ENCODE results near the gene MN1.
"Not testable (repeated sequence)": the region's sequence is repeated elsewhere in the genome, so short reads cannot be mapped to it uniquely, and the experiment has no call there.

The MN1 gene

DNA sequence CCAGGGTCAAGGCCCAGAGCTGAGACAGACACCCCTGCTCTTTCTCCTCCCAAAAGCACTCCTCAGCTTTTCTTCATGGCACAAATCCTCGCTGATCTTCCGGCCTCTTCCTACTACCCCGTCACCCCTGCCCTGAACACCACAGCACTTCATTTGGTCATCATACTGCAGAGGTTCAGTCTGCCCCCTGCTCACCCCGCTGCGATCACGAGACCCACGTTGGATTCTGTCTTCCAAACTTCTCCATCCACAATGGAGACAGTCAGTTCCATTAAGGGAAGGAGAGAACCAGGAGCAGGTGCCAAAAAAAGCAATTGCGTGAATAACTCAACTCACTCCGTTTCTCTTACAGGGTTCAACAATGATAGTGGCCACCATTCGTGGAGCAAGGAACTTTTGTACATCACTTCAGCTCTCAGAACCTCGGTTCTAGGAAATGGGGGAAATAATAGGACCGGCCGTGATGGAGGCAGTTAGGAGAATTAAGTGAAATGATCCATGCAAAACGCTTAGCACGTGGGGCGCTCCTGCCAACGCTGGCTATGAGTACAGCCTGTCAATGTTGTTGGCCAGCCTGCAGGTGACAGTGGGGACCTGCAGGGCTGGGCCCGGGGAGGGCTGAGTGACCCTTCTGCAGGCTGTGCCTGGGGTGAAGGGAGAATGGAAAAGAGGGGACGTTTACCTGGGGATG lies 45.9 kb downstream of the MN1 start:
- no peak for DNase-seq

DNA sequence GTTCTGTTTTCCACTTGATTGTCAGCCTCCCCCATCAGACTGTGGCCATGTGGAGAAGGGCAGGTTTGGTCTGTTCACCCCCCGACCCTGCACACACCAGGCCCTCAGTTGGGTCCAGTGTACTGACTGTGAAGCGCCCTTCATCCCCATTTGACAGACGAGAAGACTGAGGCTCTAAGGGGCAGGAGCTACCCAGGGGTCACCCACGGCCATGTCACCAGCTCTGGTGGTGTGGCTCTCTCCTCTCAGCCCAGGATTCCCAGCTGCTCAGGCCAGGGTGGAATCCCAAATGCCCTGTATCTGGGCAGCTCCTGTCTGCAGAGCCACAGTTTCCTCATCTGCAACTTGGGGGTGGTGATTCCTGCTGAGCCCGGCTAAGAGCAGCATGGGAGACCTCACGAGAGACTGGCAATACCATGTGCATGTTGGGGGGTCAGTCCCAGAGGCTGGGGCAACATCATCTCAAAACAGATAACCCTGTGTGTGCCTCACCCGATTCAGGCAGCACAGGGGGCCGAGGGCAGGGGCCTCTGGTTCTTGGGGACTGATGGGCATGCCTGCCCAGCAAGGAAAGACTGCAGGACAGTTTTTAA lies 46.6 kb downstream of the MN1 start:
- no peak for DNase-seq

DNA sequence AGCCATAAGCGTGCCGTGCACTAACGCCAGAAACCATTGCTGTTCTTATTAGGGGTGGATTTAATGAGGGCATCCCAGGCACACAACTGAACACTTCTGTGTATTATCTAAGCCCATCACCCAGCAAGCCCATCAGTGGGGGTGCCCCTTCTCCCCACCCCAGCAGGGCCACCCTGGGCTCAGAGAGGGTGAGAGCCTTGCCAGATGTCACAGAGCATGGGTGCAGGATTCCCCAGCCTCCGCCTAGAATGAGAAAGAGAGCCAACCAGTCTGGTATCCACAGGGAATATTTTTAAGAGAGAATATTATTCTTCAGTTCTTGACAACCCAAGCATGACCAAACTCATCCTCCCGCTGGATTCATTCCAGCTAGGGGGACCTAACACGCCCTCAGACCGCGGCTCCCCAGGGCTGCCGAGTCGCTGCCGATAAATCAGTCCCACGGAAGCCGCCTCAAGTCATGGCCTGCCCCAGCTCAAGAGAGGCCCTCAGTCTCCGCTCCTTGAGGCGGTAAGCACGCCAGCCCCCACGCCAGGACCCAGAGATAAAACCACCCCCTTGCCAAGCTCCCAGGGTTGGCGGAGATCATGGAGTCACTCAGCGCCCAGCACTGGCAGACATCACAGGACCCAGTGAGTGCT lies 47.2 kb downstream of the MN1 start:
- DNase-seq: peak; percentile 87

DNA sequence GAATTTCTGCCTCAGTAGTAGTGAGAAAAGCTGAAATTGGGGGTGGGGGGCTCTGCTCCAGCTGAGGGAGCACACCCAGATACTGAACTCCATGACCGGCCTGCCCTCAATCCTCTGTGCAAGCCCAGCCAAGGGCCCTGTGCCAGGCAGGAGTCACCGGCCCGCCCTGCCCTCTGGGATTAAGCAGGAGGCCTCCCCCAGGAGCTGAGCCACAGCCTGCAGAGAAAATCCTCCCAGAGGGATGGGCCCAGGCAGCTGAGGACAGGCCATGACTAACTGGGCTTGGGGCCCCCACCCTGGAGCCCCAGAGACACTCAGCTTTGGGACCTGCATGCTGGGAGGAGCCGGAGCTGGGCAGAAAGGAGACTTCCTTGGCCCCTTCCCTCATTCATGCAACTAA lies 48.8 kb downstream of the MN1 start:
- no peak for DNase-seq

DNA sequence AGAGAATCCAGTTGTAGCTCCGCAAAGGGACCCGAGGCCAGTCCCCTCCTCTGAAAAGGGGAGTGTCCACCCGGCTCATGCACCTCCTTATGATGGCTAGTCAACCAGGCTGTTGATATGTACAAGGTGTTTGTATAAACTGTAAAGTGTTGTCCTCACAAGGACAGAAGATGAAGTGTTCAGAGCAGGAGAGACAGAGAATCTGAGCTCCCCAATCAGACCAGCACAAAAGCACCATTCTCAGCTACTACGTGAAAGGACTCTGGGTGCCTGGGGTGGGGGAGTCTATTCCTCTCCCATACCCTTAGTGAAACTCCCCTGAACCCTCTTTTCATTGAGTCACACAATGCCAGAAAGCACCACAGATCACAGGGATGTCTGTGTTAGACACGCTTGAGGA lies 49.4 kb downstream of the MN1 start:
- no peak for DNase-seq

DNA sequence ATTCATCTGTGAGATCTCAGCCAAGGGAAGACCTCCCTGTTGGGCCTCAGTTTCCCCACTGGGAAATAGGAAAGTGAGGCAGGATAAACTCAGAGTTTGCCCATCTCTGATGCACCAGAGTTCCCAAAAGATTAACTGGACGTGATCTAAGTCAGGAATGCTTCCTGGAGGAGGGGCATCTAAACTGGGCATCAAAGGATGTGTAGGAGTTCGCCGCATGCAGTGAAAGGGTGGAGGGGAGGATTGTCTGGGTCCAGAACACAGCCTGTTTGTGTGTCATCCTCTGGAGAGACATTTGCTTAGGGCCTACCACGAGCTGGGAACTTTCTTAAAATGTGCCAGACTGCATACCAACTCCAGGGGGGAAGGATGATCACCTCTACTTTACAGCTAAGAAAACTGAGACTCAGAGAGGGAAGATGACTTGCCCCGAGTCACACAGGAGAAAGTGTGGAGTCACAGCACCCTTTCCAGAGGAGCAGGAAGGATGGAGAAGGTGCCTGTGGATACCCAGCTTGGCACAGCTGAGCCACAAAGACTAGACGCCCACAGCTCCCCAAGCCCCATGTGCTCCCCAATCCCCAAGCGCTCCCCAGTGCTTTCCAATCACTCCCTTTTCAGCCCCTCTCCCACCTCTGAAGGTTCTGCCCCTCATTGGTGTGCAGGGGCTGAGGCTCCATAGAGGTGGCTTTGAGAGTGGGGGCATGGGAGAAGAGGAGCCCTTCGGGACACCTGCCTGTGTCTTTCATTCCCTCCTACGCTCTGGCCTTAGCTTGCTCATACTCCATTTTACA lies 50.1 kb downstream of the MN1 start:
- no peak for DNase-seq

DNA sequence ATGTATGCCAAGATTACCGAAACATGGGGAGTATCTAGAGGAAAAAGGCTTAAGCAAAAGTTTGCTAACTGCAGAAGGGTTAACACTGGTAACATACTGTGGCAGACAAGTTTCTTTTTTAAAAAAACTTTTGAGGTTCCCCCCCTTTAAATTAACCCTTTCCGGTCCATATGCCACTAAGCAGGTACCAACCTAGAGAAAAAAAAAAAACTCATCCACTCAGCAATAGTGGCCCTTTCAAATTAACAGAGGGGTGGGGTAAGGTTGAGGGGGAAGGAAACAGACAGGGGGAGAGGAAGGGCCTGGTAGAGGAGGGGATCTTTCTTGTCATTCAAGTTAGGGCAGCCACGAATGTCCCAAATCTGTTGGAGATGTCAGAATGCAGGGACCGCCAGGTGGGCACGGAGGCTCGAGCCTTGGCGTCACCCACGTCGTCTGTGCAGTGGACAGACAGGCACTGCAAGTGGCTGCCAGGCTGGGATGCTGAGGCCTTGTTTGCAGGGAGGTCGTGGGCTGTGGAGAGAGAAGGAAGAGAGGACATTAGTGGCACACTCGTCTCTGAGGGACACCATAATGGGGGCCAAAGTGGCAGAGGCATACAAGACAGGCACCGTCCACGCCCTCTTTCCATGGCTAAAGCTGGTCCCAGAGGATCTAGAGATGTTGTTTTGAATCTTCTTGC lies 50.8 kb downstream of the MN1 start:
- no peak for DNase-seq

DNA sequence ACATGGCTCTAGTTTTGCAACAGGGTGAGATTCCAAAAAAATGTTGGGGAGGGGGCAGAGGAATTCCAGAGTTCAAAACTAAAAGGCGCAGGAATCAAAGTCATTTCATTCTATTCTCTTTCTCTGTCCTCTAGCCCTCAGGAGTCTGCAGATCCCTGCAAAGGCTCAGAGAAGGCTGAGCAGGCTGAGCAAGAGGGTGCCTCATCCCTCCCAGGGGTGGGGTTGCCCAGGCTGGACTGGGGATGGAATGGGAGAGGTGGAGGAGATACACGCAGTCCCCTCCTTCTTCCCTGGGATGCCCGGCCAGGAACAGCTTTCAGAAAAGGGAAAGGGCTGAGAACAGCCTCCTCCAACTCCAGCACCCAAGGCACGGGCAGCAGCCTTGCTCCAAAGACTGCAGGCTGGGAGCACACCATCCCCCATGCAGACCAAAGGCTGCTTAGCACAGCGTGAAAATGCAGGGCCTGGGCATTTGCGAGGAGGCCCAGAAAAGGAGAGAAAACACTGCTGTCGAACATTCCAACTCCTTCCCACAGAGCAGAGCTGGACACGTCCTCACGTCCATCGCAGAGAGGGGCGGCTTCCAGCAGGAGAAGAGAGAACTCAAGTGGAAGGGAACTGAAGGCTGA lies 51.8 kb downstream of the MN1 start:
- DNase-seq: no peak

DNA sequence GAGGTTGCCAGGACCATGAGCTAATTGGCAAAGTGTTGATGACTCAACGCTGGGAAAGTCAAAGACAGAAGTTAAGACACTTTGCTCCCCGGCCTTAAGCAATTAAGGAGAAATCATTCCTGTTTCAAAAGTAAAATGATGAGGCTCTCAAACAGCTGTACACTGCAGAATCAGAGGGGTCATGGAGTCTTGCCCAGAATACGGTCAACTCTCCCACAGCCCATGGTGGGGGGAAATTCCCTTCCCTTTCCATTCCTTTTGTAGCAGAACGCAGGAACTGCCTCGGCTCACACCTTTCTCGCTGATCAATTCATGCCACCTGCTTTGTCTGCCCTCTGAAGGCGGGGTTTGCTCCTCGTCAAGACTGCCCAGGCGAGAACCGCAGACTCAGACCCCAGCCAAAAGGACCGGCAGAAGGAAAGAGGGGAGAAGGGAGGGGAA lies 52.8 kb downstream of the MN1 start:
- DNase-seq: no peak

DNA sequence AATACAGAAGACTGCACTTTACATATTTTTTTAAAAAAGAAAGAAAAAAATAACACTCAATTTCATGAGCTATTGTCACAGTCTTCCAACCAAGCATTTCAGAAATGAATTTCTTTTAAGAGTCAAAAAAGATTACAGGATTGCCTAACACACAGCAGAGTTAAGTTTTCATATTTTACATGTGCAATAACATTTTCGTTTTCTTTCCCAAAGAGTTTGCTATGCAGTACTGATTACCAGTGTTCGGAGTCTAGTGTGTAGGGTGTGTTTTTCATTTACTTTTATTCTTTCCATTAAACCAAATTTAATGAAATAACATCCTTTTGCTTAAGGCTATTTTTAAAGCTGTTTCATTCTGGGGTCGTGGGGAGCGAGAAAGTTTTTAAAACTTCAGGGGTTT lies 53.2 kb downstream of the MN1 start:
- DNase-seq: no peak

DNA sequence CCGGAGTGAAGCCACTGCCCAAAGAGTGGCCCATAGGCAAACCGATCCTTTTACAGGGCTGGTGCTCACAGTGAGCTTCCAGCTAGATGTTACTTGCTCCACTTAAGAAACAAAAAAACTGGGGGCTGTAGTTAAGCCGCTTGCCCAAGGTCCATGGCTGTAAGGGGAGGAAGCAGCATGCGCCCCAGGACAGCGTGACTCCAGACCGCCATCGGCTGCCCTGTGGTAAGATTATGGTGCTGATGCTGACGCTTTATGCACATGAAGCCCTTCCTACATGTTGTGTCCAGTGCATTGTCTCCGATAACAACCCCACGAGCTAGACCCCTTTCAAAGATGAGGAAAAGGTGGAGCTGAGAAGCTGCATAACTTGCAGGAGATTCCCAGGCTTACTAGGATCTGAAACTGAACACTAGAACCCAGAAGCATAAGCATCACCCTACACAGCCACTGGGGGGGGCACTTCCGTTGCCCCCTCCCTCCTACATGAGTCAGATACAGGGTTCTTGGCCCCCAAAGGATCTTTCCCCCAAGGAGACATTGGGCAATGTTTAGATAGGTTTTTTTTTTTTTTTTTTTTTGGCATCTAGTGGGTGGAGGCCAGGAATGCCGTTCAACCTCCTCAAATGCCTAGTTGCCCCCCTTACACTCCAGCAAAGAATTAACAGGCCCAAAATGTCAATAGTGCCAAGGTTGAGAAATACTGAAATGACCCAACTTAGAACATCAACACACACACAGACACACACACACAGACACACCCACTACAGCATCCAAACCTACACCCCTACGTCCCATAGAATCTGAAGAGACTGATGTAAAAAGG lies 53.9 kb downstream of the MN1 start:
- DNase-seq: no peak

DNA sequence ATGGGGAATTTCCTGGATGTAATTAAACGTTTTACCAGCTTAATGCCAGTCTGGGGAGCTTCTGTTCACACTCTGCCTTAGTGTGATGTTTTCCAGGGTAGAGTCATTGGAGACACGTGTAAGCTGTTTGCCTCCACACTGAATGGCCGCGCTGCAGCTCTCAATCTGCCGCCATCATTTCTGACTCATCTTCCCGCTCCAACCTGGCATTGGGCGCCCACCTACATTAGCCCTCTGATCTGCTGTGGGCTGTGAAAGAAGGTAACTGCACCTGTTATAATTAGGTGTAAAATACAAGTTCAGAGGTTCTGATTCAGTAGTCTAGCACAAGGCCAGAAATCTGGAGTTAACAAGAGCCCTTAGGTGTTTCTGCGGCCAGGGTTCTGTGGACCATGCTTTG lies 54.6 kb downstream of the MN1 start:
- no peak for DNase-seq

DNA sequence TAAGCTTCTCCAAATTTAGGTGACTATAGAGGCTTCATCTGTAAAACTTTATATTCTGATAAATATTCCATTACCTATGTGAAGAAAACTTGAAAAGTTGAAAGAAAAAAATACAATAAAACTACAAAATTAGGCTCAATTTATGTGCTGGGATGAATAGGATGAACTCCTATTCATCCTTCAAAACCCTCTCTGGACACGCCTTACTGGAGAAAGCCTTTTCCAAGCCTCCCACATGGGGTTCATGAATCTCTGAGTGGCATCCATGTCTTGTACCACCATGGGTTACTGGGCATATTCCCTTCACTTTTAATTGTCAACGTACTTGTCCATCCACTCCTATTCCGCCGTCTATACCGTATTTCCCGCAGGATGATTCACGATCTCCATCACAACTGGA lies 55.7 kb downstream of the MN1 start:
- DNase-seq: no peak

DNA sequence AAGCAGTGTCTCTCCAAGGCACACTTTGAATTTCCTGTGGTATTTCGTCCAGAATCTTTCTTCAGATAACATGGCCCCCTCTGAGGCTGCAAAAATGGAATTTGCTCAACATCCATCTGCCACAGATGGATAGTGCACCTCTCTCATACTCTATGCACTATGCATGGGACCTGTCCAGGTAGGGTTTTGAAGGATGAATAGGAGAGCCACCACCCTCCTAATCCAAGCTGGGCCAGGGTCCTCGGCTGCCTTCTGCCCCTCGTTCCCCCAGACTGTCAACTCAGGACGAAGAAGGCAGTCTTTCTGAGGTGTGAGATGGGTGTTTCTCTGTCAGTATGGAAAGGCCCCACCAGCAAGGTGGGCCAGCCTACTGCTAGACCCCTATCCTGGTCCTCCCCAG lies 56.4 kb downstream of the MN1 start:
- DNase-seq: no peak

DNA sequence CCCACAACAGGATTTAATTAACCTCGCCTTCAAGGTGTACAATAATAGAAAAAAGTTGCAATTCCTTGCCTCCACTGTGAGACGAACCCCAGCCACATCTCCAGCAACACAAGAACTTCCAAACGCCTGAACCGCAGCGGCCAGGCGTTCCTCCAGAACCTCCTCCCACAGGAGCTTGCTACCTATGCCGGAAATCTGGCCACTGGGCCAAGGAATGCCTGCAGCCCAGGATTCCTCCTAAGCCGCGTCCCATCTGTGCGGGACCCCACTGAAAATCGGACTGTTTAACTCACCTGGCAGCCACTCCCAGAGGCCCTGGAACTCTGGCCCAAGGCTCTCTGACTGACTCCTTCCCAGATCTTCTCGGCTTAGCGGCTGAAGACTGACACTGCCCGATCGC lies 57.5 kb downstream of the MN1 start:
- not testable (repeated sequence) for DNase-seq

DNA sequence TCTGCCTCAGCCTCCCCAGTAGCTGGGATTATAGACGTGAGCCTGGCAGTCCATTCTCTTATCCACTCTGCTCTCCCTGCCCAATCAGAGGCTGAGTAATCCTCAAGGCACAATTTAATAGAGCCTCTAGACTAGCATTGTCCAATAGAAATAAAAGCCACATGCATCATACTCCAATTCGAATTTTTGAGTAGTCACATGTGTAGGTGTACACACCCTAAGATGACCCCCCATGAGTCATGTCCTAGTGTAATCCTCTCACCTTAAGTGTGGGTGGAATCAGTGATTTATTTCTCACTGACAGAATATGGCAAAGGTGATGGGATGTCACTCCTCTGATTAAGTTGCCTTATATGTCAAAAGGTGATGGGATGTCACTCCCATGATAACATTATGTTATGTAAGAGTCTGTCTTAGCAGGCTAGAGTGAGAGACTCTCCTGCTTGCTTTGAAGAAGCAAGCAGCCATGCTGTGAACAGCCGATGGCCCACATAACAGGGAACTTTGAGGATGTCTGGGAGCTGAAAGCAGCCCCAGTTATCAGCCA lies 61.3 kb downstream of the MN1 start:
- no peak for DNase-seq

DNA sequence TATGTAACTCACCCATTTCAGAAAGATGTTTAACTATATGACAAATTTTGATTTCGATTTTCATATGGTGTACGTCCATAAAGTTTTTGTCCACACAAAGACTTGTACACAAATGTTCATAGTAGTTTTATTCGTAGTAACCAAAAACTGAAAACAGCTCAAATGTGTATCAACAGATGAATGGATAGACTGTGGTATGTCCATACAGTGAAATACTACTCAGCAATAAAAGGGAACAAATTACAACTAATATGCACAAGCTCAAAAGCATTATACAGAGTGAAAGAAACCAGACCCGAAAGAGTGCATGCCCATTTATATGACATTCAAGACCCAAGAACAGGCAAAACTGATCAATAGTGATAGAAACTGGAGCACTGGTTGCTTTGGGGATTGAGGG lies 64.0 kb downstream of the MN1 start:
- no peak for DNase-seq

DNA sequence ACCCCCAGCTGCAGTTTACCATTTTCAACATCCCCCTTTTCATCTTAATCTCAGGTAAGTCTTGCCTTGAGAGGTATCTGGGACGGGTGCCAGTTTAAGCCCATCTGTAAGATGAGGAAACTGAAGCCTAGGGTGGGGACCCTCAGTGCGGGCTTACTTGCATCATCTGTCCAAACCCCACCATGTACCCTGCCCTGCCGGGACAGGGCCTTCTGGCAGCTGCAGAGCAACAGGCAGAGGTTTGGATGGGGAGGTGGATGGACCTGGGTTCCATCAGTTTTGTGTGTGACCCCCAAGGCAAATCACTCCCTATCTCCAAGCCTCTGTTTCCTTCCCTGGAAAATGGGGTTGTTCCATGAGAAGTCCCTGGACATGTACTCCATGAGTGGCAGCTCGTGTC lies 67.5 kb downstream of the MN1 start:
- no peak for DNase-seq

DNA sequence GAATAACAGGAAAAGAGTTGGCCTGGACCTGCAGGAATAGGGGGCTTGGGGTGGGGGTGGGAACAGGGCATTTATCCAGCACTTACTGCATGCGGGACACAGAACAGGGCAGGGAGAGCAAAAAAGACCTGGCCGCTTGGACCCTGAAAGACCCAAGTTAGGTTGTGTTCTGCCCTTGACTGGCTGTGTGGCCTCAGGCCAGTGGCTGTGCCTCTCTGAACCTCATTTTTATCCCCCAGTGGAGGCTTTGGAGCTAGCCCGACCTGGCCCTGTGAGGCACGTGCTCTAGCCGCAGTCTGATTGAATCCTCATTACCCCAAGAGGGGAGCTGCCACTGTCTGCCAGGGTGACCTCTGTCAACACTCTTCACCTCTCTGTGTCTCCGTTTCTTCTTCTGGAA lies 68.7 kb downstream of the MN1 start:
- no peak for DNase-seq

DNA sequence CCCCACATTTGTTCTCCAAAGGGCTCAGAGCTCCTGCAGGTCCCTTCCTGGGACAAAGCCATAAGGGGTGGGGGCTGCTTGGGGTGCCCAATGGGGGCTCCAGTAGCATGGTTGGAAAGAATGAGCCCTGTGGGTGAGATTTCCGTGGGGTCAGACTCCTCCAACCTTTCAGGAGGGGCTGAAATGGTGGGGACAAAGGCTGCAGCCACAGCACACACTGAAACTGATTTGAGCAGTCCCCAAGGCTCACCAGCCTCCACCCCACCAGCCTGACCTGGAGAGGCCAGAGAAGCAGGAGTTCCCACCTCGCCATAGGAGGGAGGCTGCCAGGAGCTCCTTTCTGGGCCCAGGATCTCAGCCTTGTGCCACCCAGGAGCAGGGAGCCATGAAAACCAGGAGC lies 69.2 kb downstream of the MN1 start:
- DNase-seq: no peak

DNA sequence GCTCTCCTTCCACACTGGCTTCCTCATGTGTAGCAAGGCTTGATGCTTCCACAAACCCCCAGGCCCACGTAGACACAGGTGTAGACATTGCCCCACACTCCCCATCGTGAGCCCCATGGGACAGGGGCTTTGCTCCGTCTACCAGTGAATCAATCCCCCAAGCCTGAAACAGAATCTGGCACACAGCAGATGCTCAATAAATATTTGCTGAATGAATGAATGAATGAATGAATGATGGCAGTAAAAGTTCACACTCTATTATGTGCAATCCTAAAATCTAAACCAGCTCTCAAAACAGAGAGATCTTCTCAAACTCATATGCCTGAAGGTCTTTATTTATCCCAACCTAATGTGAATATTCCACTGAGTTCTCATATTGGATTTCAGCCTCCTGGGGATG lies 69.9 kb downstream of the MN1 start:
- DNase-seq: no peak
